Measurements from ENCODE around the gene ZFYVE26. TPM values are rescaled to one million over a fixed set of nuclear protein-coding genes. Genes with fewer than 3 reads are reported as not detected.

Gene ZFYVE26
- total RNA-seq, 1 experiment from 2014 or later, result 13.2 TPM

DNA sequence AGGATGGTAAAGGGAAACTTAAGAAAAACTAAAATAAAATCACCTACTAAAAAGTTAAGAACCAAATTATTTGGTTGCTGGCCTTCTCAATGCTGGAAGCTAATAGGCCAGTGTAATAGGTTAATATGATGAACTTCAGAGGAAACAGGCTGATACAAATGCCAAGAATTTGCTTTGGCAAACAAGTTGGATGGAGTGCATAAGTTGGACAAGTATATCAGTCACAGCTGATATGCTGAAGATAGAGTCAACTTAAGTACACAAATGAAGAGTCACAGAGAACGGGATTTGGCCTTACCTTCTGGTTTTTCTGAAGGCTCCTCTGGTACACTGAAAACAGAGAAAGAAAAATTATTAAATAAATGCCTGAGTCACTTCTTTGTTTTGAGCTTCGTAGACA lies 48.2 kb downstream of the ZFYVE26 start:
- Histone ChIP-seq H3K4me3 (replicated peaks in 1 of 2; ENCODE audit: low read depth in 1 of 2, low read length in 2 of 2) (no peak overlapping the region), H3K27me3 (ENCODE audit: insufficient read depth, low read length) (no peaks in the 10 kb centered on the region), H3K9me3 (ENCODE audit: control insufficient read depth in 1 of 2, insufficient read depth in 1 of 2, low read depth in 1 of 2, low read length in 2 of 2) (no peaks in the 10 kb centered on the region), H4K20me1 (ENCODE audit: insufficient read depth) (no peaks in the 10 kb centered on the region), H3K9ac (ENCODE audit: low read length) (no peak overlapping the region), H2AFZ (ENCODE audit: low read depth, low read length, poor library complexity, severe bottlenecking) (no peak overlapping the region), H3K79me2 (ENCODE audit: insufficient read depth, low read length) (no peaks in the 10 kb centered on the region), H3K27ac (ENCODE audit: low read depth, low read length) (no peak overlapping the region), H3K4me1 (ENCODE audit: control insufficient read depth in 1 of 2, insufficient read depth in 2 of 2, low read length in 2 of 2) (no peaks in the 10 kb centered on the region), H3K36me3 (ENCODE audit: control insufficient read depth in 1 of 2, insufficient read depth in 2 of 2, low read length in 2 of 2) (peaks cover 11 to 14% of the 10 kb centered on the region in 2 experiments; a peak in 3 of 4 replicates), H3K4me2 (ENCODE audit: low read length) (no peak overlapping the region), H3K9me2 (ENCODE audit: insufficient read depth) (no peaks in the 10 kb centered on the region)
- ATAC-seq (no peak), DNase-seq (ENCODE audit: low read depth, low spot score) (no peak)
- RAD21 ChIA-PET (ENCODE audit: low non-redundant PET in 1 of 2, low total read pairs in 2 of 2, uncharacterized antibody in 2 of 2, unreplicated experiment in 2 of 2), result no interaction called here
- CTCF ChIA-PET, result no interaction called here
- intact Hi-C loops (cut with micrococcal nuclease), result no loop called here
- TF ChIP-seq, protein P1, sequence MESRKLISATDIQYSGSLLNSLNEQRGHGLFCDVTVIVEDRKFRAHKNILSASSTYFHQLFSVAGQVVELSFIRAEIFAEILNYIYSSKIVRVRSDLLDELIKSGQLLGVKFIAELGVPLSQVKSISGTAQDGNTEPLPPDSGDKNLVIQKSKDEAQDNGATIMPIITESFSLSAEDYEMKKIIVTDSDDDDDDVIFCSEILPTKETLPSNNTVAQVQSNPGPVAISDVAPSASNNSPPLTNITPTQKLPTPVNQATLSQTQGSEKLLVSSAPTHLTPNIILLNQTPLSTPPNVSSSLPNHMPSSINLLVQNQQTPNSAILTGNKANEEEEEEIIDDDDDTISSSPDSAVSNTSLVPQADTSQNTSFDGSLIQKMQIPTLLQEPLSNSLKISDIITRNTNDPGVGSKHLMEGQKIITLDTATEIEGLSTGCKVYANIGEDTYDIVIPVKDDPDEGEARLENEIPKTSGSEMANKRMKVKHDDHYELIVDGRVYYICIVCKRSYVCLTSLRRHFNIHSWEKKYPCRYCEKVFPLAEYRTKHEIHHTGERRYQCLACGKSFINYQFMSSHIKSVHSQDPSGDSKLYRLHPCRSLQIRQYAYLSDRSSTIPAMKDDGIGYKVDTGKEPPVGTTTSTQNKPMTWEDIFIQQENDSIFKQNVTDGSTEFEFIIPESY (IDR thresholded peaks at IDR 0.05; ENCODE audit: extremely low read depth, insufficient replicate concordance, low read length), result no peak
- no peak for TF ChIP-seq EZH2 (IDR thresholded peaks at IDR 0.05)
- no peak for TF ChIP-seq CEBPB (IDR thresholded peaks at IDR 0.05; ENCODE audit: low read depth)
- TF ChIP-seq, protein P2, sequence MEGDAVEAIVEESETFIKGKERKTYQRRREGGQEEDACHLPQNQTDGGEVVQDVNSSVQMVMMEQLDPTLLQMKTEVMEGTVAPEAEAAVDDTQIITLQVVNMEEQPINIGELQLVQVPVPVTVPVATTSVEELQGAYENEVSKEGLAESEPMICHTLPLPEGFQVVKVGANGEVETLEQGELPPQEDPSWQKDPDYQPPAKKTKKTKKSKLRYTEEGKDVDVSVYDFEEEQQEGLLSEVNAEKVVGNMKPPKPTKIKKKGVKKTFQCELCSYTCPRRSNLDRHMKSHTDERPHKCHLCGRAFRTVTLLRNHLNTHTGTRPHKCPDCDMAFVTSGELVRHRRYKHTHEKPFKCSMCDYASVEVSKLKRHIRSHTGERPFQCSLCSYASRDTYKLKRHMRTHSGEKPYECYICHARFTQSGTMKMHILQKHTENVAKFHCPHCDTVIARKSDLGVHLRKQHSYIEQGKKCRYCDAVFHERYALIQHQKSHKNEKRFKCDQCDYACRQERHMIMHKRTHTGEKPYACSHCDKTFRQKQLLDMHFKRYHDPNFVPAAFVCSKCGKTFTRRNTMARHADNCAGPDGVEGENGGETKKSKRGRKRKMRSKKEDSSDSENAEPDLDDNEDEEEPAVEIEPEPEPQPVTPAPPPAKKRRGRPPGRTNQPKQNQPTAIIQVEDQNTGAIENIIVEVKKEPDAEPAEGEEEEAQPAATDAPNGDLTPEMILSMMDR (IDR thresholded peaks at IDR 0.05 in 2 of 3, conservative IDR thresholded peaks at IDR 0.05 in 1 of 3; ENCODE audit: borderline replicate concordance in 1 of 3, insufficient read depth in 1 of 3, low read depth in 2 of 3, low read length in 2 of 3), result no peak
- TF ChIP-seq, protein P3, sequence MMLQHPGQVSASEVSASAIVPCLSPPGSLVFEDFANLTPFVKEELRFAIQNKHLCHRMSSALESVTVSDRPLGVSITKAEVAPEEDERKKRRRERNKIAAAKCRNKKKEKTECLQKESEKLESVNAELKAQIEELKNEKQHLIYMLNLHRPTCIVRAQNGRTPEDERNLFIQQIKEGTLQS (IDR thresholded peaks at IDR 0.05), result no peak
- TF ChIP-seq SRF (IDR thresholded peaks at IDR 0.05; ENCODE audit: low read depth), result no peak
- no peak for TF ChIP-seq TCF7L2 (IDR thresholded peaks at IDR 0.05; ENCODE audit: borderline replicate concordance, extremely low read depth, insufficient read depth, insufficient read length)
- no peak for TF ChIP-seq EGR1 (IDR thresholded peaks at IDR 0.05; ENCODE audit: low read depth)
- TF ChIP-seq CBX3 (IDR thresholded peaks at IDR 0.05; ENCODE audit: low read depth), result no peak
- TF ChIP-seq SP1 (IDR thresholded peaks at IDR 0.05; ENCODE audit: low read depth), result no peak
- TF ChIP-seq POLR2A (IDR thresholded peaks at IDR 0.05; ENCODE audit: borderline replicate concordance, extremely low read depth, insufficient read depth, insufficient read length), result no peak
- no peak for TF ChIP-seq YY1 (IDR thresholded peaks at IDR 0.05; ENCODE audit: extremely low read depth, insufficient replicate concordance, low read depth, low read length)
- no peak for TF ChIP-seq SIN3A (IDR thresholded peaks at IDR 0.05; ENCODE audit: low read depth)
- no peak for TF ChIP-seq JUND (IDR thresholded peaks at IDR 0.05)
- no peak for TF ChIP-seq ZFX (IDR thresholded peaks at IDR 0.05)
- TF ChIP-seq ELF1 (IDR thresholded peaks at IDR 0.05; ENCODE audit: borderline replicate concordance, low read depth), result no peak
- TF ChIP-seq, protein P4, sequence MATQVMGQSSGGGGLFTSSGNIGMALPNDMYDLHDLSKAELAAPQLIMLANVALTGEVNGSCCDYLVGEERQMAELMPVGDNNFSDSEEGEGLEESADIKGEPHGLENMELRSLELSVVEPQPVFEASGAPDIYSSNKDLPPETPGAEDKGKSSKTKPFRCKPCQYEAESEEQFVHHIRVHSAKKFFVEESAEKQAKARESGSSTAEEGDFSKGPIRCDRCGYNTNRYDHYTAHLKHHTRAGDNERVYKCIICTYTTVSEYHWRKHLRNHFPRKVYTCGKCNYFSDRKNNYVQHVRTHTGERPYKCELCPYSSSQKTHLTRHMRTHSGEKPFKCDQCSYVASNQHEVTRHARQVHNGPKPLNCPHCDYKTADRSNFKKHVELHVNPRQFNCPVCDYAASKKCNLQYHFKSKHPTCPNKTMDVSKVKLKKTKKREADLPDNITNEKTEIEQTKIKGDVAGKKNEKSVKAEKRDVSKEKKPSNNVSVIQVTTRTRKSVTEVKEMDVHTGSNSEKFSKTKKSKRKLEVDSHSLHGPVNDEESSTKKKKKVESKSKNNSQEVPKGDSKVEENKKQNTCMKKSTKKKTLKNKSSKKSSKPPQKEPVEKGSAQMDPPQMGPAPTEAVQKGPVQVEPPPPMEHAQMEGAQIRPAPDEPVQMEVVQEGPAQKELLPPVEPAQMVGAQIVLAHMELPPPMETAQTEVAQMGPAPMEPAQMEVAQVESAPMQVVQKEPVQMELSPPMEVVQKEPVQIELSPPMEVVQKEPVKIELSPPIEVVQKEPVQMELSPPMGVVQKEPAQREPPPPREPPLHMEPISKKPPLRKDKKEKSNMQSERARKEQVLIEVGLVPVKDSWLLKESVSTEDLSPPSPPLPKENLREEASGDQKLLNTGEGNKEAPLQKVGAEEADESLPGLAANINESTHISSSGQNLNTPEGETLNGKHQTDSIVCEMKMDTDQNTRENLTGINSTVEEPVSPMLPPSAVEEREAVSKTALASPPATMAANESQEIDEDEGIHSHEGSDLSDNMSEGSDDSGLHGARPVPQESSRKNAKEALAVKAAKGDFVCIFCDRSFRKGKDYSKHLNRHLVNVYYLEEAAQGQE (IDR thresholded peaks at IDR 0.05; ENCODE audit: low read depth), result no peak
- no TSS peak for BruUV-seq (replicated peaks)
- POLR2A ChIA-PET, result no interaction called here
